CD14-positive monocyte (primary cell): ENCODE data around the gene CINP. TPM values are rescaled to one million over a fixed set of nuclear protein-coding genes. Genes with fewer than 3 reads are reported as not detected.

Experiments used
- DNase-seq, 3 donors: peaks; one replicate each; pipeline ENCODE4 v3.0.0-alpha.2; 2011 to 2022
- H2AFZ ChIP-seq: 2 replicates; pipeline ENCODE4 v1.6.0; 2012; ENCODE audit warnings: mild to moderate bottlenecking, low read depth, low read length, inconsistent platforms; ENCODE audit not compliant: insufficient read depth, poor library complexity, severe bottlenecking
- H3K27ac ChIP-seq, 2 donors: 1 replicate in 1 of 2; 2 replicates in 1 of 2; pipeline ENCODE4 v1.5.1; 2012 to 2013; ENCODE audit warnings: low read length in 2 of 2, control low read depth in 1 of 2, inconsistent platforms in 1 of 2, low read depth in 1 of 2, mild to moderate bottlenecking in 1 of 2
- H3K27me3 ChIP-seq, 2 donors: one replicate each; pipeline versions ENCODE4 v1.6.0 to v1.6.1; 2011 to 2013; ENCODE audit warnings: low read length in 2 of 2; ENCODE audit not compliant: control insufficient read depth in 2 of 2, insufficient read depth in 2 of 2
- H3K36me3 ChIP-seq, 2 donors: replicated peaks in 1 of 2; 1 replicate in 1 of 2; 2 replicates in 1 of 2; pipeline versions ENCODE4 v1.5.1 to v1.6.1; 2012 to 2013; ENCODE audit warnings: low read length in 2 of 2, control low read depth in 1 of 2, inconsistent platforms in 1 of 2, mild to moderate bottlenecking in 1 of 2; ENCODE audit not compliant: insufficient read depth in 2 of 2, control insufficient read depth in 1 of 2
- H3K4me1 ChIP-seq, 2 donors: 1 replicate in 1 of 2; 2 replicates in 1 of 2; pipeline versions ENCODE4 v1.5.1 to v1.6.1; 2012 to 2013; ENCODE audit warnings: low read length in 2 of 2, control low read depth in 1 of 2, inconsistent platforms in 1 of 2, mild to moderate bottlenecking in 1 of 2, moderate library complexity in 1 of 2; ENCODE audit not compliant: insufficient read depth in 2 of 2, control insufficient read depth in 1 of 2
- H3K4me2 ChIP-seq: replicated peaks from 2 replicates; pipeline ENCODE3; 2012; ENCODE audit warnings: low read length, moderate library complexity, mild to moderate bottlenecking; ENCODE audit not compliant: poor library complexity, severe bottlenecking; ENCODE audit errors: extremely low read depth
- H3K4me3 ChIP-seq, 3 experiments: fragments of 200-600 bp in 1 of 3; sonication (generic) in 1 of 3; replicated peaks in 1 of 3; 1 replicate in 2 of 3; 2 replicates in 1 of 3; pipeline ENCODE4 v1.5.1; 2011 to 2013; ENCODE audit warnings: low read length in 3 of 3, mild to moderate bottlenecking in 3 of 3, control low read depth in 2 of 3, low read depth in 2 of 3, inconsistent platforms in 1 of 3, moderate library complexity in 1 of 3
- H3K79me2 ChIP-seq: 2 replicates; pipeline ENCODE4 v1.6.0; 2012; ENCODE audit warnings: mild to moderate bottlenecking, control low read depth, inconsistent platforms, low read length, moderate library complexity; ENCODE audit not compliant: insufficient read depth
- H3K9ac ChIP-seq: 2 replicates; pipeline ENCODE4 v1.6.0; 2017; ENCODE audit warnings: low read length, mild to moderate bottlenecking; ENCODE audit not compliant: insufficient read depth, poor library complexity, severe bottlenecking
- H3K9me3 ChIP-seq, 2 donors: replicated peaks in 1 of 2; 1 replicate in 1 of 2; 2 replicates in 1 of 2; pipeline versions ENCODE4 v1.5.1 to v1.6.1; 2012 to 2013; ENCODE audit warnings: low read length in 2 of 2, control low read depth in 1 of 2; ENCODE audit not compliant: control insufficient read depth in 1 of 2, insufficient read depth in 1 of 2
- H4K20me1 ChIP-seq: 2 replicates; pipeline ENCODE4 v1.6.0; 2012; ENCODE audit warnings: mild to moderate bottlenecking, low read length, control low read depth, moderate library complexity; ENCODE audit not compliant: insufficient read depth
- H3K27ac Mint-ChIP-seq, 7 donors: one replicate each; pipeline ENCODE4 v1.8.0; 2020; ENCODE audit warnings: mild to moderate bottlenecking in 7 of 7, mixed read lengths in 7 of 7, moderate library complexity in 6 of 7, inconsistent platforms in 2 of 7
- H3K27me3 Mint-ChIP-seq, 3 donors: one replicate each; pipeline ENCODE4 v1.8.0; 2021 to 2022; ENCODE audit warnings: low read depth in 3 of 3, mild to moderate bottlenecking in 3 of 3, mixed read lengths in 3 of 3, moderate library complexity in 3 of 3, inconsistent platforms in 1 of 3
- H3K36me3 Mint-ChIP-seq, 2 donors: one replicate each; pipeline ENCODE4 v1.8.0; 2020; ENCODE audit warnings: mixed read lengths in 2 of 2, inconsistent platforms in 1 of 2, mild to moderate bottlenecking in 1 of 2
- H3K4me1 Mint-ChIP-seq: one replicate; pipeline ENCODE4 v1.8.0; 2020; ENCODE audit warnings: mild to moderate bottlenecking, mixed read lengths
- H3K4me3 Mint-ChIP-seq, 2 donors: one replicate each; pipeline ENCODE4 v1.8.0; 2020; ENCODE audit warnings: mild to moderate bottlenecking in 2 of 2, mixed read lengths in 2 of 2, moderate library complexity in 1 of 2
- H3K9me3 Mint-ChIP-seq, 7 donors: one replicate each; pipeline ENCODE4 v1.8.0; 2020 to 2022; ENCODE audit warnings: mixed read lengths in 7 of 7, mild to moderate bottlenecking in 6 of 7, moderate library complexity in 6 of 7, inconsistent platforms in 2 of 7
- CTCF ChIP-seq: fragments of 200-600 bp; IDR thresholded peaks from one replicate; pipeline ENCODE4 v1.8.0; 2022; ENCODE audit warnings: antibody characterized with exemption, mild to moderate bottlenecking
- WGBS: methylation state at CpG from one replicate; pipeline ENCODE4 v1.1.5; 2013; ENCODE audit warnings: missing lambda C conversion rate; ENCODE audit not compliant: insufficient coverage; 5-methylcytosine and 5-hydroxymethylcytosine counted together
- intact Hi-C, 2 donors: fragments of 100-400 bp; cut with micrococcal nuclease; formaldehyde crosslinking; loops; one replicate each; pipeline versions ENCODE4 v1.15.0 to v1.15.1; 2023
- polyA plus RNA-seq, 3 donors: library from polyadenylated mRNA; depleted of rRNA in 1 of 3; unstranded in 2 of 3; stranded (reverse) in 1 of 3; fragments of 300-500 nt in 2 of 3; fragments of >200 nt in 1 of 3; fragmentation: Illumina TruSeq in 2 of 3; gene quantifications; 1 replicate in 2 of 3; 2 replicates in 1 of 3; pipeline ENCODE4 v1.2.3, GENCODE V29; 2012 to 2021

Gene CINP
- polyA plus RNA-seq, 3 donors: 28.9 to 58.5 (median 57.1) TPM

GRCh38 chr14:102407258-102407657 is 44.6 kb upstream of the CINP start:
- Histone ChIP-seq H3K4me1 (no peaks in the 10 kb centered on the region), H3K9me3 (peaks cover 8 to 16% of the 10 kb centered on the region in 2 donors), H4K20me1 (no peaks in the 10 kb centered on the region), H3K27ac (no peak overlapping the region), H3K27me3 (no peaks in the 10 kb centered on the region), H3K79me2 (no peaks in the 10 kb centered on the region), H2AFZ (no peak overlapping the region), H3K4me3 (no peak overlapping the region), H3K4me2 (no peak overlapping the region), H3K36me3 (peaks cover 22 to 35% of the 10 kb centered on the region in 2 donors), H3K9ac (no peak overlapping the region)
- H3K36me3 Mint-ChIP-seq: peaks cover 34 to 58% of the 10 kb centered on the region in 2 donors
- no peak overlapping the region for H3K4me3 Mint-ChIP-seq
- no peaks in the 10 kb centered on the region for H3K4me1 Mint-ChIP-seq
- peaks cover 0 to 5% (median 1%) of the 10 kb centered on the region in 3 donors for H3K27me3 Mint-ChIP-seq
- intact Hi-C loops: no loop called here
- H3K9me3 Mint-ChIP-seq: peaks cover 14 to 20% (median 16%) of the 10 kb centered on the region in 7 donors
- TF ChIP-seq CTCF: no peak
- no peak overlapping the region for H3K27ac Mint-ChIP-seq
- no peak for DNase-seq
- 98% methylated on average over 6 of the region's 7 CpGs for WGBS

GRCh38 chr14:102403028-102403427 is 40.3 kb upstream of the CINP start:
- no peak overlapping the region for H2AFZ ChIP-seq
- H4K20me1 ChIP-seq: no peaks in the 10 kb centered on the region
- H3K4me2 ChIP-seq: no peak overlapping the region
- peaks cover 28 to 54% (median 51%) of the 10 kb centered on the region in 7 donors for H3K9me3 Mint-ChIP-seq
- H3K9me3 ChIP-seq: peaks cover 32 to 37% of the 10 kb centered on the region in 2 donors
- peaks cover 0 to 4% (median 0%) of the 10 kb centered on the region in 3 donors for H3K27me3 Mint-ChIP-seq
- no peak overlapping the region for H3K27ac Mint-ChIP-seq
- no peak for TF ChIP-seq CTCF
- H3K27ac ChIP-seq: no peak overlapping the region
- peaks cover 4 to 26% of the 10 kb centered on the region in 2 donors for H3K36me3 ChIP-seq
- H3K4me1 ChIP-seq: no peaks in the 10 kb centered on the region
- peaks cover 14 to 47% of the 10 kb centered on the region in 2 donors for H3K36me3 Mint-ChIP-seq
- intact Hi-C loops: no loop called here
- H3K4me1 Mint-ChIP-seq: no peaks in the 10 kb centered on the region
- H3K27me3 ChIP-seq: no peaks in the 10 kb centered on the region
- no peak overlapping the region for H3K9ac ChIP-seq
- no peak overlapping the region for H3K4me3 Mint-ChIP-seq
- no peaks in the 10 kb centered on the region for H3K79me2 ChIP-seq
- DNase-seq: no peak
- H3K4me3 ChIP-seq: no peak overlapping the region
